Subcutaneous abdominal adipose tissue (tissue), 5 donors: ENCODE data around the gene SLC34A1.

Experiments
- H3K27ac ChIP-seq: one replicate; pipeline ENCODE4 v1.7.0; 2013; ENCODE audit warnings: low read depth, mild to moderate bottlenecking, inconsistent platforms, low read length, moderate library complexity
- H3K27me3 ChIP-seq, 5 donors: one replicate each; pipeline ENCODE4 v1.7.0; 2013; ENCODE audit warnings: low read length in 5 of 5, inconsistent platforms in 1 of 5; ENCODE audit not compliant: control insufficient read depth in 5 of 5, insufficient read depth in 4 of 5
- H3K36me3 ChIP-seq, 5 donors: one replicate each; pipeline ENCODE4 v1.7.0; 2013; ENCODE audit warnings: low read length in 5 of 5; ENCODE audit not compliant: control insufficient read depth in 5 of 5, insufficient read depth in 5 of 5
- H3K4me1 ChIP-seq, 5 donors: one replicate each; pipeline ENCODE4 v1.7.0; 2013; ENCODE audit warnings: low read length in 5 of 5, mild to moderate bottlenecking in 3 of 5, moderate library complexity in 1 of 5; ENCODE audit not compliant: control insufficient read depth in 5 of 5, insufficient read depth in 5 of 5
- H3K4me3 ChIP-seq, 5 donors: one replicate each; pipeline ENCODE4 v1.7.0; 2013; ENCODE audit warnings: low read length in 5 of 5, low read depth in 1 of 5
- H3K9ac ChIP-seq, 5 donors: one replicate each; pipeline ENCODE4 v1.7.0; 2013; ENCODE audit warnings: low read length in 5 of 5, mild to moderate bottlenecking in 4 of 5, moderate library complexity in 3 of 5
- H3K9me3 ChIP-seq, 5 donors: one replicate each; pipeline ENCODE4 v1.7.0; 2013; ENCODE audit warnings: low read length in 5 of 5; ENCODE audit not compliant: control insufficient read depth in 5 of 5
- donor health status: healthy.
- donor health status: healthy.
- donor health status: healthy.
- donor health status: healthy.
- donor health status: healthy.

The SLC34A1 gene

DNA sequence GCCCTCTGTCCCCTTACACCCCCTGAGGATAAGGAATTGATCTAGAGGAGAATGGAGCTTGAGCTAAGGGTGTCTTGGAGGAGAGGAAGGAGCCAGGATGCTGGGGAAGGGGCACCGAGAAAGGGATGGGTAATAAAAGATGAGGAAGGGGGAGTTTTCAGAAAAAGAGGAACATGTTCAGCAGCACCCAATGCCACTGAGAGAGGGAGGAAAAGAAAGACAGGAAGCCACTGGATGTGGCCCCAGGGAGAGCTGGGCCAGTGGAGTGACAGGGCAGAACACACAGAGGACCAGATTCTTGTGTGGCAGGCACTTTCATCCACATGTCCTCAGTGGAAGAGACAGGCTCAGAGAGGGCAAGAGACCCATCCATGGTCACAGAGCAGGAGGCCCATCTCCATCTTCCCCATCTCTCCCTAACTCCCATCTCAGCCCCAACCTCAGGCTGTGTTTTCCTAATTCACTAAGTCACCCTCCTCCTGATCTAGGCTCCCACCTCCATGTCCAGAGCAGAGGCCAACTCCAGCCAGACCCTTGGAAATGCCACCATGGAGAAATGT lies 9.1 kb downstream of the SLC34A1 start:
- Histone ChIP-seq H3K4me3 (no peak overlapping the region), H3K9ac (no peak overlapping the region), H3K27me3 (peaks cover 0 to 31% (median 16%) of the 10 kb centered on the region in 5 donors), H3K4me1 (peaks cover 4 to 25% (median 21%) of the 10 kb centered on the region in 5 donors), H3K27ac (no peak overlapping the region), H3K9me3 (no peaks in the 10 kb centered on the region), H3K36me3 (no peaks in the 10 kb centered on the region)

DNA sequence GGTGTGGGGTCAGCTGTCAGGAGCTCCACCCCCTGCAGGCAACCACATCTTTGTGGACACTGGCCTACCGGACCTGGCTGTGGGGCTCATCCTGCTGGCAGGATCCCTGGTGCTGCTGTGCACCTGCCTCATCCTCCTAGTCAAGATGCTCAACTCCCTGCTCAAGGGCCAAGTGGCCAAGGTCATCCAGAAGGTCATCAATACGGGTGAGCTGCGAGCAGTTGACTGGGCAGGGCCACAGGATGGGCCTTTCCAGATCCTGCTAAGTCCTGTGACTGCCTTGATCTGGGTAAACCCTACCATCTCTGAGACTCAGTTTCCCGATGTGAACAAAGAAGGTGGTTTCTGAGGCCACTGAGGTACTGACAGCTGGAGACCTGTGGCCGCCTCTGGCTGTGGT lies 9.8 kb downstream of the SLC34A1 start:
- Histone ChIP-seq H3K27me3 (peaks cover 0 to 32% (median 17%) of the 10 kb centered on the region in 5 donors), H3K4me3 (no peak overlapping the region), H3K4me1 (peaks cover 4 to 18% (median 14%) of the 10 kb centered on the region in 5 donors), H3K9ac (no peak overlapping the region), H3K9me3 (no peaks in the 10 kb centered on the region), H3K27ac (no peak overlapping the region), H3K36me3 (no peaks in the 10 kb centered on the region)

DNA sequence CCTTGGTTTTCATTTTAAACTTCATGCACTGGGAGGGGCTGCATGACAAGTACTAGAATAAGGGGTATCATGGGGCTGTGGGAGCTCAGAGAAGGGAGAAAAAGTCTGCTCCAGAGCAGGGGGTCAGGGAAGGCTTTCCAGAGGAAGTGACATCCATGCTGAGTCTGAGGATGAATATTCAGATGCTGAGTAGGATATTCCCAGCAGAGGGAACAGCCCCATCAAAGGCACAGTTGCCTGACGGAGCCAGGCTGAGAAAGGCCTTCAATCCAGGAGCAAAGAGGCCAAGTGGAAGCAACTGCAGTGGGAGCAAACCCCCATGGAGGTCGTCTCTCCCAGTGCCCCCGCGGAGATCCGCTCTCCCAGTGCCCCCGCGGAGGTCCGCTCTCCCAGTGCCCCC lies 11.8 kb downstream of the SLC34A1 start:
- H3K27ac ChIP-seq, result no peak overlapping the region
- no peaks in the 10 kb centered on the region for H3K9me3 ChIP-seq
- no peak overlapping the region for H3K4me3 ChIP-seq
- H3K9ac ChIP-seq, result no peak overlapping the region
- H3K27me3 ChIP-seq, result peaks cover 18 to 40% (median 32%) of the 10 kb centered on the region in 5 donors
- peaks cover 0 to 10% (median 8%) of the 10 kb centered on the region in 5 donors for H3K4me1 ChIP-seq
- no peaks in the 10 kb centered on the region for H3K36me3 ChIP-seq

DNA sequence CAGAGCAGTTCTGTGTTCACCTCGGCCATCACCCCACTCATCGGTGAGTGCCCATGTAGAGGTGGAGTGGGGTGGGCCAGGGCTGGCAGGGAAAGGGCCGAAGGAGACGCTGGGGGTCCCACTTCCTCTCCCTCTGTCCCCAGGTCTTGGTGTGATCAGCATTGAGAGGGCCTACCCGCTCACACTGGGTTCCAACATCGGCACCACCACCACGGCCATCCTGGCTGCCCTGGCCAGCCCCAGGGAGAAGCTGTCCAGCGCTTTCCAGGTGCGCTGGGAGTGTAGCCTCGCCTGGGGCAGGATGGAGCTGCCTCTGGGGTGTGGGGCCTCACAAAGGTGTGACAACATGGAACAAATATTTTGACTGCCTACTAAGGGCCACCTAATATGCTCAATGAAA lies 12.6 kb downstream of the SLC34A1 start:
- peaks cover 24 to 44% (median 39%) of the 10 kb centered on the region in 5 donors for H3K27me3 ChIP-seq
- no peaks in the 10 kb centered on the region for H3K9me3 ChIP-seq
- H3K27ac ChIP-seq, result no peak overlapping the region
- no peak overlapping the region for H3K9ac ChIP-seq
- H3K4me1 ChIP-seq, result peaks cover 0 to 10% (median 8%) of the 10 kb centered on the region in 5 donors
- no peak overlapping the region for H3K4me3 ChIP-seq
- no peaks in the 10 kb centered on the region for H3K36me3 ChIP-seq

DNA sequence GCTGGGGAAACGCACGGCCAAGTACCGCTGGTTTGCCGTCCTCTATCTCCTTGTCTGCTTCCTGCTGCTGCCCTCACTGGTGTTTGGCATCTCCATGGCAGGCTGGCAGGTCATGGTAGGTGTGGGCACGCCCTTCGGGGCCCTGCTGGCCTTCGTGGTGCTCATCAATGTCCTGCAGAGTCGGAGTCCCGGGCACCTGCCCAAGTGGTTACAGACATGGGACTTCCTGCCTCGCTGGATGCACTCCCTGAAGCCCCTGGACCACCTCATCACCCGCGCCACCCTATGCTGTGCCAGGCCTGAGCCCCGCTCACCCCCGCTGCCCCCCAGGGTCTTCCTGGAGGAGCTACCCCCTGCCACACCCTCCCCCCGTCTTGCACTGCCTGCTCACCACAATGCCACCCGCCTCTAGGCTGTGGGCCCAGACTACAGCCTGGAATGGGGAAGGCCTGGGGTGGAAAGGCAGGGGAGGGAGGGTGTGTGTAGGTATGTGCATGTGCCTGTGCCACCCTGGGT lies 13.7 kb downstream of the SLC34A1 start:
- no peaks in the 10 kb centered on the region for H3K9me3 ChIP-seq
- H3K27me3 ChIP-seq, result peaks cover 35 to 55% (median 51%) of the 10 kb centered on the region in 5 donors
- no peaks in the 10 kb centered on the region for H3K36me3 ChIP-seq
- H3K4me3 ChIP-seq, result no peak overlapping the region
- H3K9ac ChIP-seq, result no peak overlapping the region
- H3K27ac ChIP-seq, result no peak overlapping the region
- peaks cover 0 to 18% (median 17%) of the 10 kb centered on the region in 5 donors for H3K4me1 ChIP-seq

DNA sequence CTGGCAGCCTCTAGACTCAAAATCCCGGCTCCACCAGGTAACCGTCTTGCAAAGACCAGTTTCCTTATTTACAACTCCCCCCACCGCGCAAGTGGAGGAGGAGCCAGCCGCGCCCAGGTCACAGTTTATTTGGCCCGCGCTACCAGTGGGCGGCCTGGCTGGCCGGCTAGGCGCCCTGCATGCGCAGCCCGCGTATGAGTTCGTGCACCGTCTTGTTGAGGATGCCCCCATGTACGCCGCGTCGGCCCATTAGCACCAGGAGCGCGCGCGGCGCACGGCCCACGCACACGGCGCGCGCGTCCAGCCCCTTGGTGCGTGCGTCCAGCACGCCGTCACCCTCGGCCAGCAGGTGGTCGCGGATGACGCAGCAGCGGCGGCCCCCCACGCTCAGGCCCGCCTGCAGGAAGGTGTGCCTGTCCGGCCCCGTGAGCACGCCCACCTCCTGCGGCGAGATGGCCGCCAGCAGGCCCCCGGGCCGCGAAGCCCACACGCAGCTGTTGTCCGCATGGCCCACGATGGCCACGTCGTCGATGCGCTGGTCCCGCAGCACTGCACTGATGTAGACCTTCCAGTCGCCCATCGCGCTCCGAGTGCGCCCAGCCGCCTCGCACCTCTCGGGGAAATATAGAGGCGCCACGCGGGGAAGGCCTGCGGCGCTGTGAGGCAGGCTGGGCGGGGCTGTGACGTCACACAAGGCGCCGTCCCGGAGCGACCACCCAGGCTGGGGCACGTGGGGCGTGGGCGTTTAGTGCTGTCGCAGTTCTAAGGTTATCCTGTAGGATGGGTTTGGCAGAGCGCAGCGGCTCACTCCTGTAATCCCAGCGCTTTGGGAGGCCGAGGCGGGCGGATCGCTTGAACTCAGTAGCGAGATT lies 16.0 kb downstream of the SLC34A1 start, which contains the start of gene PFN3:
Gene PFN3, minus strand, starts transcription at position 665 of the 872 bp plus-strand sequence. Its CDS starts 85 bp downstream, at position 580.
- Histone ChIP-seq H3K4me1 (peaks cover 0 to 40% (median 38%) of the 10 kb centered on the region in 5 donors), H3K9ac (no peak within 1 kb of the TSS), H3K36me3 (no peaks in the 10 kb centered on the region), H3K4me3 (no peak within 1 kb of the TSS), H3K27me3 (peaks cover 42 to 62% (median 59%) of the 10 kb centered on the region in 5 donors), H3K9me3 (no peaks in the 10 kb centered on the region), H3K27ac (no peak within 1 kb of the TSS)

DNA sequence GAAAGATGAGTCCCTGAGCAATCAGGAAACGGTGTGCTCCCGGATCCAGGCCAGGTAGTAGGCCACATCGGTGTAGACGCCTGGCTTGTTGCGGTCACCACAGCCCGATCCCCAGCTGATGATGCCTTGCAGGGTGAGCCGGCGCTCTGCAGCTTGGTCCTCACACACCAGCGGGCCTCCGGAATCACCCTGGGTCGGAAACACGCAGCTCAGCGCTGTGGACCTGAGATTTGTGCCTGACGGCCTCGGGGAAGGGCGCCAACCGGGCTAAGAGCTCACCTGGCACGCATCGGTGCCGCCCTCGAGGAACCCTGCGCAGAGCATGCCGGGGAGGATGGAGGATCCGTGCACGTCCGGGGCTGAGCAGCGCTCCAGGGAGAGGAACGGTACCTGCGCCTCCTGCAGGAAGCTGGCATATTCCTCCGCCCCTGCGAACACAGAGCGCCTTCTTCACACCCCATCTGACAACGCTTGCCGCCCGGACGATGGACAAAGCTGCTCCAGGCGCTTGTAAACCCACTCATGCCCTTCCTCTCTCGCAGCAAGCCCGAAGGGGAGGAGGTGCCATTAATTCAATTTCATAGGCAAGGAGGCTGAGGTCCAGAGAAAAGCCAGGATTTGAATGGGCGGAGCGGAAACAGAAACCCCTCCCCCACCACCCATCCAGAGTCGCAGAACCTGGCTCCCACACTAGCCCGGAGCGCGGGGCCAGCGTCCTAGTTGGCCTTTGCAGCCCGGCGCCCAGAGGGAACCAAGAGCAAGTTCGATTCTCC lies 18.2 kb downstream of the SLC34A1 start:
- no peaks in the 10 kb centered on the region for H3K36me3 ChIP-seq
- peak overlapping the region in 3 of 5 donors; percentile 9 to 62 (median 24) for H3K4me3 ChIP-seq
- no peak overlapping the region for H3K9ac ChIP-seq
- H3K27ac ChIP-seq, result no peak overlapping the region
- no peaks in the 10 kb centered on the region for H3K9me3 ChIP-seq
- peaks cover 0 to 48% (median 38%) of the 10 kb centered on the region in 5 donors for H3K4me1 ChIP-seq
- H3K27me3 ChIP-seq, result peaks cover 42 to 60% (median 48%) of the 10 kb centered on the region in 5 donors

DNA sequence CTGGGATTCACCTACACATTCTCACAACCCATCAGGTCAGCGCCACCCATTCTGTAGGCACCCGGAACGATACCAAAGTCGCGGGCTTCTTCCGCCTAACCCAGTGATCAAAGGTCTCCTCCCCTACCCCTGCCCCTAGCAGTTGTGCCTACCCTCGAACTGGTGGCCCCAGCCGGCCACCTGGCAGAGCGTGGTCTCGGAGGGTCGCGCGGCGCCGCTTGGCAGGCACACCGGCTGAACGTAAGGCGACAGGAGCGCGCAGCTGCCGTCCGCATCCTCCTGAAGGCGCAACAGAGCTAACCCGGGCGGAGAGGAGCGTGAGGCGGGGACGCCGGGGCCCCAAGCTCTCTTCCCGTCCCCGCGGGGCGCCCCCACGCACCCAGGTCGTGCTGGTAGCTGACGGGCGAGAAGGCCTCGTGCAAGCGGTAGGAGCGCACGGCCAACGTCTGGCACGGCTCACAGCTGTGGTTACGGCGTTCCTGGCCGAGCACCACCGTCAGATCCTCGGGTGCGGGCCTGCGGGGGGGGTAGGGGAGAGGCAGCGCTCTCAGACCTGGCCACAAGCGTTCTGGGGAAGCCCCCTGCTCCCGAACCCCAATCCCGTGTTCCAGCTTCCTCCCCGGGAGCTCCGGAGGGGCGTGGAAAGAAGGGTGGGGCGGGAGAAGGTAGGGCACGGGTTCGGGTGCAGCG lies 19.0 kb downstream of the SLC34A1 start:
- Histone ChIP-seq H3K4me3 (peak overlapping the region in 4 of 5 donors; percentile 27 to 71 (median 66)), H3K27ac (no peak overlapping the region), H3K27me3 (peaks cover 40 to 53% (median 42%) of the 10 kb centered on the region in 5 donors), H3K9ac (peak overlapping the region in 1 of 5 donors; percentile 71), H3K4me1 (peaks cover 0 to 48% (median 38%) of the 10 kb centered on the region in 5 donors), H3K9me3 (no peaks in the 10 kb centered on the region), H3K36me3 (no peaks in the 10 kb centered on the region)
